H1 (cell line): ENCODE data around the gene REEP2. TPM values are rescaled to one million over a fixed set of nuclear protein-coding genes. Genes with fewer than 3 reads are reported as not detected.
A peak's percentile ranks its signal among the peaks of the same experiment; 100 is the strongest.

Source experiments
- CTCF ChIA-PET: fragments of 300-600 bp; sonication (Branson Sonifier 250); formaldehyde crosslinking; loops from one replicate; lab custom pipeline; 2021; ENCODE audit not compliant: partially characterized antibody; lab: Charles Lee
- POLR2A ChIA-PET: fragments of 300-600 bp; sonication (Branson Sonifier 250); formaldehyde crosslinking; loops from one replicate; lab custom pipeline; 2021; ENCODE audit warnings: inconsistent platforms; ENCODE audit not compliant: partially characterized antibody; lab: Charles Lee
- DNase-seq, 2 experiments: peaks; one replicate each; pipeline versions ENCODE4 v3.0.0 to v3.0.0-alpha.2; 2010 to 2022; ENCODE audit warnings: low spot score in 2 of 2, low read depth in 1 of 2, mixed read lengths in 1 of 2
- FAIRE-seq: peaks from 2 replicates; lab custom pipeline; 2011; peaks lifted over from hg19 to GRCh38; lab: Jason Lieb, UNC
- H2AFZ ChIP-seq: 2 replicates; pipeline ENCODE4 v1.8.1; 2012; ENCODE audit warnings: low read length, inconsistent platforms
- H2AK5ac ChIP-seq: 2 replicates; pipeline ENCODE4 v1.6.1; 2013; ENCODE audit warnings: low read depth, low read length
- H2BK120ac ChIP-seq: replicated peaks from 2 replicates; pipeline ENCODE3; 2013; ENCODE audit warnings: low read depth, low read length, inconsistent platforms
- H2BK12ac ChIP-seq: 2 replicates; pipeline ENCODE4 v1.6.1; 2013; ENCODE audit warnings: low read depth, low read length
- H2BK15ac ChIP-seq: 2 replicates; pipeline ENCODE4 v1.6.1; 2013; ENCODE audit warnings: low read length
- H2BK20ac ChIP-seq: 2 replicates; pipeline ENCODE4 v1.6.1; 2013; ENCODE audit warnings: low read length
- H2BK5ac ChIP-seq: 2 replicates; pipeline ENCODE4 v1.6.1; 2013; ENCODE audit warnings: low read depth, low read length
- H3K14ac ChIP-seq: 2 replicates; pipeline ENCODE4 v1.6.1; 2013; ENCODE audit warnings: inconsistent platforms; ENCODE audit not compliant: insufficient read length
- H3K18ac ChIP-seq: 2 replicates; pipeline ENCODE4 v1.6.1; 2013; ENCODE audit warnings: low read length; ENCODE audit errors: extremely low read depth
- H3K23ac ChIP-seq: 2 replicates; pipeline ENCODE4 v1.6.1; 2013; ENCODE audit warnings: inconsistent platforms; ENCODE audit not compliant: insufficient read length
- H3K23me2 ChIP-seq: 2 replicates; pipeline ENCODE4 v1.6.1; 2013; ENCODE audit warnings: low read depth, low read length
- H3K27ac ChIP-seq: 2 replicates; pipeline ENCODE4 v1.6.1; 2011; ENCODE audit warnings: low read depth, low read length, inconsistent platforms
- H3K27me3 ChIP-seq, 4 experiments: replicated peaks in 1 of 4; 1 replicate in 1 of 4; 2 replicates in 3 of 4; pipeline versions ENCODE4 v1.6.1 to v1.8.1; 2011 to 2013; ENCODE audit warnings: low read length in 3 of 4, mild to moderate bottlenecking in 3 of 4, inconsistent platforms in 2 of 4, mixed read lengths in 2 of 4, moderate library complexity in 1 of 4; ENCODE audit not compliant: control insufficient read depth in 3 of 4, insufficient read depth in 3 of 4; ENCODE audit errors: extremely low read depth in 1 of 4
- H3K36me3 ChIP-seq, 4 experiments: 2 replicates each; pipeline versions ENCODE4 v1.6.1 to v1.8.1; 2011 to 2013; ENCODE audit warnings: mild to moderate bottlenecking in 4 of 4, low read length in 3 of 4, moderate library complexity in 2 of 4, control low read depth in 1 of 4, inconsistent platforms in 1 of 4; ENCODE audit not compliant: insufficient read depth in 4 of 4, control insufficient read depth in 2 of 4
- H3K4ac ChIP-seq: replicated peaks from 2 replicates; pipeline ENCODE3; 2013; ENCODE audit warnings: low read length, low read depth, mixed read lengths, inconsistent platforms; ENCODE audit not compliant: insufficient read length
- H3K4me1 ChIP-seq, 4 experiments: replicated peaks in 1 of 4; 1 replicate in 1 of 4; 2 replicates in 3 of 4; pipeline versions ENCODE4 v1.6.1 to v1.8.1; 2011 to 2013; ENCODE audit warnings: low read length in 3 of 4, inconsistent platforms in 2 of 4, mixed read lengths in 1 of 4; ENCODE audit not compliant: insufficient read depth in 4 of 4, control insufficient read depth in 3 of 4
- H3K4me2 ChIP-seq, 2 experiments: 2 replicates each; pipeline versions ENCODE4 v1.6.1 to v1.8.1; 2011 to 2013; ENCODE audit warnings: low read depth in 2 of 2, low read length in 2 of 2, control low read depth in 1 of 2, inconsistent platforms in 1 of 2, mild to moderate bottlenecking in 1 of 2; ENCODE audit not compliant: insufficient read depth in 1 of 2
- H3K4me3 ChIP-seq, 4 experiments: fragments of 200-600, 300-600 bp in 1 of 4; sonication (generic), shearing (Covaris generic), sonication (Bioruptor Twin) in 1 of 4; 2 replicates each; pipeline versions ENCODE4 v1.5.1 to v1.8.1; 2011 to 2016; ENCODE audit warnings: low read length in 4 of 4, low read depth in 3 of 4, control low read depth in 2 of 4, inconsistent platforms in 2 of 4, mild to moderate bottlenecking in 2 of 4, mixed read lengths in 1 of 4, moderate library complexity in 1 of 4; ENCODE audit not compliant: insufficient read depth in 2 of 4; ENCODE audit errors: extremely low read depth in 1 of 4
- H3K56ac ChIP-seq: replicated peaks from 2 replicates; pipeline ENCODE3; 2013; ENCODE audit warnings: low read depth, mild to moderate bottlenecking, mixed read lengths, low read length, inconsistent platforms; ENCODE audit not compliant: insufficient read length
- H3K79me1 ChIP-seq: 2 replicates; pipeline ENCODE4 v1.6.1; 2013; ENCODE audit warnings: low read depth, low read length, control low read depth
- H3K79me2 ChIP-seq, 2 experiments: 2 replicates each; pipeline versions ENCODE4 v1.6.1 to v1.8.1; 2012 to 2013; ENCODE audit warnings: low read length in 2 of 2, mild to moderate bottlenecking in 2 of 2, inconsistent platforms in 1 of 2; ENCODE audit not compliant: insufficient read depth in 2 of 2, control insufficient read depth in 1 of 2
- H3K9ac ChIP-seq, 4 experiments: replicated peaks in 1 of 4; 1 replicate in 1 of 4; 2 replicates in 3 of 4; pipeline versions ENCODE4 v1.6.1 to v1.8.1; 2011 to 2013; ENCODE audit warnings: low read depth in 3 of 4, low read length in 3 of 4, control low read depth in 2 of 4, mild to moderate bottlenecking in 2 of 4, moderate library complexity in 2 of 4, inconsistent platforms in 1 of 4; ENCODE audit errors: extremely low read depth in 1 of 4
- H3K9me3 ChIP-seq, 2 experiments: 2 replicates each; pipeline versions ENCODE4 v1.6.1 to v1.8.1; 2012 to 2013; ENCODE audit warnings: mild to moderate bottlenecking in 2 of 2, moderate library complexity in 2 of 2, control low read depth in 1 of 2, inconsistent platforms in 1 of 2, low read depth in 1 of 2, low read length in 1 of 2, mixed read lengths in 1 of 2; ENCODE audit not compliant: insufficient read depth in 2 of 2
- H4K20me1 ChIP-seq, 2 experiments: replicated peaks in 1 of 2; 2 replicates each; pipeline versions ENCODE3 to v1.8.1; 2011 to 2013; ENCODE audit warnings: inconsistent platforms in 2 of 2, low read length in 2 of 2, mild to moderate bottlenecking in 1 of 2; ENCODE audit not compliant: insufficient read depth in 2 of 2, control insufficient read depth in 1 of 2
- H4K5ac ChIP-seq: 2 replicates; pipeline ENCODE4 v1.6.1; 2013; ENCODE audit warnings: low read length, low read depth, mixed read lengths, inconsistent platforms; ENCODE audit not compliant: insufficient read length
- H4K8ac ChIP-seq: 2 replicates; pipeline ENCODE4 v1.8.0; 2013; ENCODE audit warnings: mild to moderate bottlenecking, moderate library complexity, low read length, inconsistent platforms; ENCODE audit not compliant: insufficient read depth; ENCODE audit errors: extremely low read depth
- H4K91ac ChIP-seq: replicated peaks from 2 replicates; pipeline ENCODE3; 2013; ENCODE audit warnings: low read length, mixed read lengths, inconsistent platforms; ENCODE audit not compliant: insufficient read length
- ATF3 ChIP-seq: IDR thresholded peaks from 2 replicates; pipeline ENCODE4 v1.6.1; 2011; ENCODE audit warnings: low read depth, mild to moderate bottlenecking, low read length; ENCODE audit not compliant: insufficient read depth
- CTCF ChIP-seq, 3 experiments: IDR thresholded peaks; 1 replicate in 2 of 3; 2 replicates in 1 of 3; pipeline versions ENCODE4 v1.5.1 to v1.6.1; 2011; ENCODE audit warnings: low read length in 3 of 3, mild to moderate bottlenecking in 3 of 3, inconsistent platforms in 2 of 3, low read depth in 1 of 3, moderate library complexity in 1 of 3; ENCODE audit not compliant: insufficient read depth in 1 of 3; ENCODE audit errors: control extremely low read depth in 1 of 3
- NANOG ChIP-seq: IDR thresholded peaks from 2 replicates; pipeline ENCODE4 v1.6.1; 2011; ENCODE audit warnings: low read length, low read depth, mild to moderate bottlenecking, inconsistent platforms; ENCODE audit not compliant: insufficient read depth, poor library complexity, severe bottlenecking
- POU5F1 ChIP-seq: IDR thresholded peaks from 2 replicates; pipeline ENCODE4 v1.6.1; 2011; ENCODE audit warnings: low read depth, mild to moderate bottlenecking, low read length, moderate library complexity
- RAD21 ChIP-seq, 2 experiments: IDR thresholded peaks in 1 of 2; conservative IDR thresholded peaks in 1 of 2; 2 replicates each; pipeline ENCODE4 v1.6.1; 2011; ENCODE audit warnings: low read depth in 2 of 2, low read length in 2 of 2, improper control_type of control experiment in 1 of 2, inconsistent platforms in 1 of 2, mild to moderate bottlenecking in 1 of 2, moderate library complexity in 1 of 2
- SIN3A ChIP-seq, 2 experiments: IDR thresholded peaks in 1 of 2; conservative IDR thresholded peaks in 1 of 2; 2 replicates each; pipeline ENCODE4 v1.6.1; 2011 to 2012; ENCODE audit warnings: low read length in 2 of 2, improper control_type of control experiment in 1 of 2, low read depth in 1 of 2, mild to moderate bottlenecking in 1 of 2
- SIX5 ChIP-seq: IDR thresholded peaks from 2 replicates; pipeline ENCODE4 v1.6.1; 2011; ENCODE audit warnings: mild to moderate bottlenecking, low read depth, low read length
- SP4 ChIP-seq: IDR thresholded peaks from 2 replicates; pipeline ENCODE4 v1.6.1; 2012; ENCODE audit warnings: low read length, inconsistent platforms
- whole genome bisulfite sequencing, 2 experiments: shearing (Covaris generic) in 1 of 2; methylation state at CpG; one replicate each; pipeline versions ENCODE4 v1.1.6 to v1.1.7; 2013 to 2015; ENCODE audit warnings: low lambda C conversion rate in 2 of 2, mixed read lengths in 2 of 2, inconsistent platforms in 1 of 2, low coverage in 1 of 2, missing lambda C conversion rate in 1 of 2; ENCODE audit not compliant: insufficient replicate concordance in 2 of 2, insufficient coverage in 1 of 2, insufficient read length in 1 of 2; ENCODE audit errors: extremely low coverage in 1 of 2, missing lambda C conversion rate in 1 of 2; 5-methylcytosine and 5-hydroxymethylcytosine counted together
- polyA plus RNA-seq, 7 experiments: library from polyadenylated mRNA; depleted of rRNA in 3 of 7; stranded (reverse) in 5 of 7; unstranded in 2 of 7; fragments of >200 nt in 5 of 7; fragments of 200-250 nt in 2 of 7; gene quantifications; 1 replicate in 5 of 7; 2 replicates in 1 of 7; 4 replicates in 1 of 7; pipeline versions ENCODE4 v1.2.1 to v1.2.3, GENCODE V29; 2011 to 2013; ENCODE audit warnings: missing spikeins in 2 of 7, mixed read lengths in 2 of 7
- total RNA-seq: library from RNA; stranded (reverse); fragmentation: NEBNext Ultra II Directional; extraction: Animal tissue kit (Norgen Biotek cat#: 25700); gene quantifications from 2 replicates; pipeline ENCODE4 v1.2.1, GENCODE V29; 2021

The REEP2 gene
- total and polyA plus RNA-seq, 2 of the 8 experiments (the other 6 are each of a cell fraction or from before 2014, with no cell fraction given), result 26.5 to 40.2 TPM

DNA sequence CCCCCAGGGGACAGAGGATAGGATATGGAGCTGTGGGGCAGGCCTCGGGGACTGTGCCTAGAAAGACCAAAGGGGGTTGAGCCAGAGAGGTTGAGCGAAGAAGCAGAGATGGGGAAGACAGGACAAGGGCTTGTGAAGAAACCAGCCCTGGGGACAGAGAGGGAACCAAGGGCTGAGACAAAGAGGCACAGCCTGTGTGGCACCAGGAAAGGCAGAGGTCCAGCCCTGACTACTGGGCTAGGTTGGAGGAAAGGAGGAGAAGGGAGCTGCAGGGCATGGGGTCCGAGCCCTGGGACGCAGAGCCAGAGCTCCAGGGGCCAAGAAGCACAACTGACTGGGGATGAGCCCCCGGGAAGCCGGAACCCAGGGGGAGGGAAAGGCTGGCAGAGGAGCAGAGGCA lies 9.2 kb downstream of the REEP2 start:
- POLR2A ChIA-PET, result interaction anchor here (0.7 to 10.1 kb wide), 10 partner anchors 9 to 116 kb away, joined by 3 to 128 read pairs (median 6); partner anchors contain the start of genes CDC25C, EGR1, ETF1 and REEP2
- WGBS, 2 experiments, result 87% methylated on average over 6 of the region's 6 CpGs; no CpG with 5 or more reads in 1 of the 2 experiments

More for the DNA sequence above, 9.2 kb downstream of the REEP2 start:
- Histone ChIP-seq H3K23ac (no peak overlapping the region), H3K18ac (no peak overlapping the region), H3K27ac (no peak overlapping the region), H2AFZ (no peak overlapping the region), H3K56ac (no peak overlapping the region), H3K4ac (no peak overlapping the region), H3K9me3 (no peaks in the 10 kb centered on the region), H4K5ac (no peak overlapping the region), H3K36me3 (no peaks in the 10 kb centered on the region), H2BK120ac (no peak overlapping the region), H3K4me1 (peaks cover 0 to 15% (median 7%) of the 10 kb centered on the region in 4 experiments; a peak in 4 of 7 replicates), H2BK15ac (no peak overlapping the region), H3K9ac (no peak overlapping the region), H3K79me2 (no peaks in the 10 kb centered on the region), H4K91ac (no peak overlapping the region), H3K4me3 (no peak overlapping the region), H2BK5ac (peak overlapping the region; percentile 66; the same call in 1 of the 2 replicates), H4K8ac (peak overlapping the region; percentile 48; the same call in 1 of the 2 replicates), H3K4me2 (no peak overlapping the region), H3K23me2 (no peaks in the 10 kb centered on the region), H2BK12ac (no peak overlapping the region), H3K79me1 (no peaks in the 10 kb centered on the region), H4K20me1 (no peaks in the 10 kb centered on the region), H3K14ac (no peak overlapping the region), H2AK5ac (0 out of 2 replicates have a peak overlapping the region, but pooled peaks have one; percentile 6), H2BK20ac (no peak overlapping the region), H3K27me3 (peaks cover 0 to 1% (median 0%) of the 10 kb centered on the region in 4 experiments; a peak in 1 of 7 replicates)
- TF ChIP-seq SIX5, result no peak
- no peak for TF ChIP-seq SIN3A (conservative IDR thresholded peaks at IDR 0.05 in 1 of 2, IDR thresholded peaks at IDR 0.05 in 1 of 2; ENCODE audit: low read depth in 1 of 2, low read length in 2 of 2)
- no peak for TF ChIP-seq SP4
- no peak for TF ChIP-seq RAD21 (IDR thresholded peaks at IDR 0.05 in 1 of 2, conservative IDR thresholded peaks at IDR 0.05 in 1 of 2; ENCODE audit: low read depth in 2 of 2, low read length in 2 of 2)
- TF ChIP-seq ATF3, result no peak
- TF ChIP-seq POU5F1, result no peak
- TF ChIP-seq CTCF (IDR thresholded peaks at IDR 0.05; ENCODE audit: control extremely low read depth in 1 of 3, insufficient read depth in 1 of 3, low read depth in 1 of 3, low read length in 3 of 3), result no peak
- TF ChIP-seq NANOG, result no peak
- no peak for FAIRE-seq
- DNase-seq, result peak in 1 of 2 experiments; percentile 43
- CTCF ChIA-PET, result interaction anchor here (1.1 to 24.9 kb wide), 11 partner anchors 9 to 224 kb away, joined by 3 to 532 read pairs (median 9); partner anchors contain the start of genes EGR1 and REEP2
